ENCODE results near the gene CDH20.

The CDH20 gene

DNA sequence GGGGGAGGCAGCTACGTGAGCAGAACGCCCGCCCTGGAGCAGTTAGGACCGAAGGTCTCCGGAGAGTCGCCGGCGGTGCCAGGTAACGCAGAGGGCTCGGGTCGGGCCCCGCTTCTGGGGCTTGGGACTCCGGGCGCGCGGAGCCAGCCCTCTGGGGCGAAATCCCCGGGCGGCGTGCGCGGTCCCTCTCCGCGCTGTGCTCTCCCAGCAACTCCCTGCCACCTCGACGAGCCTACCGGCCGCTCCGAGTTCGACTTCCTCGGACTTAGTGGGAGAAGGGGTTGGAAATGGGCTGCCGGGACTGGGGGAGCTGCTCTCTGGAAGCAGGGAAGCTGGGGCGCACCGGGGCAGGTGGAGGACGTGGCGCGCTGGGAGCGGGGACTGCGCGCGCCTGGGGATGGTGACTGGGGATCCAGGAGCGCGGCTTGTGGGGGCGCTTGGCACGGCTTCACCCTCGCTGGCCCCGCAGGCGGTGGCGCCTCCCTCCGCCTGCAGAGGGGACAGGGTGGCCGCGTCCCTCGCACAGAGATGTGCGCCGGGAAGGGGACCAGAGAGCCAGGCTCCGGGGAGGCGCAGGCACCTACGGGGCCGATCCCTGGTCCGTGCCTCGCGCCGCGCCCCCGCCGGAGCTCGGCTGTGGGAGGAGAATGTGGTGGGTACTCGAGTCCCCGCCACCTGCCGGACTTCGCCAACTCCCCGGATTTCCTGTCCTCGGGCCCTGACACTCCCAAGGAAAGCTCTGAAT, 688 bp downstream of the CDH20 start:
- no peak for TF ChIP-seq ZNF274 (IDR thresholded peaks at IDR 0.05; ENCODE audit: low read depth, low read length)
- no peak overlapping the region for H3K4me3 ChIP-seq (ENCODE audit: low read length)

- no peak for TF ChIP-seq ZNF274 (IDR thresholded peaks at IDR 0.05; ENCODE audit: low read depth, low read length)
Measured at GRCh38 chr18:61334491-61334850, 1.2 kb downstream of the CDH20 start.

DNA sequence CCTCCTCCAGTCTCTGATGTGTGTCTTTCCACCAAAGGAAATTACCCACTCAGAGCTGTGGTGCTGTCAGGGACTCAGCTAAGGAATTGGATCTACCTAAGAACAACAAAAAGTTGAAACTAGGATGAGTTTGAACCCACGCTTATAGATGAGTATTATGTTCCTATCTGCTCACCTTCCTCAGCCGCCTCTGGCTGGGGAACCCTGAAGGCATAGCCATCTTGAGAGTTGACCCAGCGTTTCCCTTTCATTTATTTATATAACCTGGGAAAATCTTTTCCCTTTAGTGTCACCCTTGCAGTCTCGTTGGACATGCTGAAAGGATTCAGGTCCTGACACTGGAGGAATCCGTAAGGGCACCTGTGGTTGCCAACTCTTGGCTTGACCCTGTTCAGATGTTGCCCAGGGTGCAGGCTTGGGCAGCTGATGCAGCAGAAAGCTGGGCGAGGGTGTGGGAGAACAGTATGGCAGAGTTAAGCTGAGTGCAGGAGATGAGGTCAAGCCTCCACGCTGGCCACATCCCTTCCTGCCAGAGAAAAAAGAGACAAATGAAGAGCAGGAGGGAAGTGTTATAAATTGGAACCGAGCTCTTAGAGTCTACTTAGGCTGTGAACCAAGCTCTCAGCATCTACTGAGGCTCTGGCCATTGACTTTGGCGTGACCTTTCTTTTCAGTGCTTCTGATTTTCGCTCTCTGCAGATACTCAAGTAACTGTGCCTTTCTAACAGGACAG, 1.9 kb downstream of the CDH20 start:
- no peak for TF ChIP-seq ZNF274 (IDR thresholded peaks at IDR 0.05; ENCODE audit: low read depth, low read length)
- H3K4me3 ChIP-seq (ENCODE audit: low read length), result no peak overlapping the region

More at GRCh38 chr18:61334491-61334850, 1.2 kb downstream of the CDH20 start:
- H3K4me3 ChIP-seq (ENCODE audit: low read length), result no peak overlapping the region

- TF ChIP-seq ZNF274 (IDR thresholded peaks at IDR 0.05; ENCODE audit: low read depth, low read length), result no peak
- H3K4me3 ChIP-seq (ENCODE audit: low read length), result no peak overlapping the region
Measured at GRCh38 chr18:61335684-61336555, 2.7 kb downstream of the CDH20 start.

- no peak for TF ChIP-seq ZNF274 (IDR thresholded peaks at IDR 0.05; ENCODE audit: low read depth, low read length)
- H3K4me3 ChIP-seq (ENCODE audit: low read length), result no peak overlapping the region
Measured at GRCh38 chr18:61336766-61337165, 3.5 kb downstream of the CDH20 start.

- no peak for TF ChIP-seq ZNF274 (IDR thresholded peaks at IDR 0.05; ENCODE audit: low read depth, low read length)
- no peak overlapping the region for H3K4me3 ChIP-seq (ENCODE audit: low read length)
Measured at GRCh38 chr18:61337527-61337926, 4.3 kb downstream of the CDH20 start.

GRCh38 chr18:61340148-61340547, 6.9 kb downstream of the CDH20 start:
- TF ChIP-seq ZNF274 (IDR thresholded peaks at IDR 0.05; ENCODE audit: low read depth, low read length), result no peak
- H3K4me3 ChIP-seq (ENCODE audit: low read length), result no peak overlapping the region

- H3K4me3 ChIP-seq (ENCODE audit: low read length), result no peak overlapping the region
- TF ChIP-seq ZNF274 (IDR thresholded peaks at IDR 0.05; ENCODE audit: low read depth, low read length), result no peak
Measured at GRCh38 chr18:61348230-61348629, 15.0 kb downstream of the CDH20 start.

- no peak overlapping the region for H3K4me3 ChIP-seq (ENCODE audit: low read length)
- TF ChIP-seq ZNF274 (IDR thresholded peaks at IDR 0.05; ENCODE audit: low read depth, low read length), result no peak
Measured at GRCh38 chr18:61350578-61350977, 17.3 kb downstream of the CDH20 start.

- H3K4me3 ChIP-seq (ENCODE audit: low read length), result no peak overlapping the region
- no peak for TF ChIP-seq ZNF274 (IDR thresholded peaks at IDR 0.05; ENCODE audit: low read depth, low read length)
Measured at GRCh38 chr18:61352059-61352458, 18.8 kb downstream of the CDH20 start.

- H3K4me3 ChIP-seq (ENCODE audit: low read length), result no peak overlapping the region
- TF ChIP-seq ZNF274 (IDR thresholded peaks at IDR 0.05; ENCODE audit: low read depth, low read length), result no peak
Measured at GRCh38 chr18:61352611-61353010, 19.4 kb downstream of the CDH20 start.

DNA sequence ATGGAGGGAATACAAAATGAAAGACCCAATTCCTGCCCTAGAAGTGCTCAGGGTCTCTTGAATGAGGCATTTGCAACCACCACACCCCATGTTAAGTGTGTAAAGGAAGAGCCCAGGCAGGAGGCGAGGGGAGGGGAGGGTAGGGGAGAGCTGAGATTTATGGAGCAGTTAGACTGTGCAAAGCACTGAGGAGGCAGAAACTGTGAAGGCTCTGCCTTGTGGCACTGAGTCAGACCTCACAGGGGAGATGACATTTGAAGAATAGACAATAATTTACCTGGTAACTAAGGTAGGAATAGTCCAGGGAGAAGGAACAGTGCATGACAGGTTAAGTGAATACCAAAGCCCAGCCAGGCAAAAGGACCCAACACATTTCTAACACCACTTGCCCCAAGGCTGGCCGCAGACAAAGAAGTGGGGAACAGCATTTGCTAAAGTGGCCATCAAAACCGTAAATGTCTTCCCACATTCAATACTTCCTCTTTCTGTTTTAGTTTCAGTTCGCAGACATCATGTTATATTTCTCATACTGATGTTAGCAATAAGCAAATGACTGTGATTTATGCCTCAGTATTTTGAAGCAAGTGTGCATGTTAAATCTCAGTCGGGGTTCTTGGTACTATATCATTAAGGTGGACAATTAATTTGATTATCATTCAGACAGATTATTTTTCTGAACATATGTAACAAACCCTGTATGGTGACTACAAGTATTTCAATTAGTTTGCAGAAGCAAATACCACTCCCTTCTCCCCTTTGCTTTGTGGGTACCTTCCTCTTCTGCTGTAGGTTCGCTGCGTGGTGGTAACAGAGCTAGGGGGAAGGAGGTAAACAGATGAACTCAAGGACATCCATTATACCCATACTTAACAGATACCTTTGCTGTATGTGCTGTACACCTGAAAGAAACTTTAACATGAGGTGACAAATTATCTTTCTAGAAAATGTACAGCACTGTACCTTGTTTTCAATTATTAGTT, 27.5 kb downstream of the CDH20 start:
- H3K4me3 ChIP-seq (ENCODE audit: low read length), result no peak overlapping the region
- no peak for TF ChIP-seq ZNF274 (IDR thresholded peaks at IDR 0.05; ENCODE audit: low read depth, low read length)

DNA sequence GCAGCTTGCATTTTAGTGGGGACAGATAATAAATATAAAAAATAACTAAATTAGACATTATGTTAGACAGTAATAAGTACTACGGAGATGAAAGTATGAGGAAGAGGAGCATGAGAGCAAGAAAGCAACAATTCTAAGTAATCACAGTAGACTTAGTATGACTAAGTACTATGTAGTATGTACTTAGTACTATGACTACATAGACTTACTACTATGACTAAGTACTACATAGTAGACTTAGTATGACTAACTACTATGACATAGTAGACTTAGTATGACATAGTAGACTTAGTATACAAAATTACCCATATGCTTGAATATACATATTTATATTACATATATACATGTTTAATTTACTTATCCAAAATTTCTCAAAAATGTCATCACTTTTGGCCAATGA, 29.3 kb downstream of the CDH20 start:
- TF ChIP-seq ZNF274 (IDR thresholded peaks at IDR 0.05; ENCODE audit: low read depth, low read length), result no peak
- no peak overlapping the region for H3K4me3 ChIP-seq (ENCODE audit: low read length)

Measured in GM08714 (cell line).